Muscle layer of duodenum (tissue), 2 donors: Measurements from ENCODE around the gene HIP1.
A peak's percentile ranks its signal among the peaks of the same experiment; 100 is the strongest.
"Not testable (repeated sequence)": the region's sequence is repeated elsewhere in the genome, so short reads cannot be mapped to it uniquely, and the experiment has no call there.

ENCODE experiments used
- H3K27ac ChIP-seq: one replicate; pipeline ENCODE4 v1.7.0; 2013; ENCODE audit warnings: mild to moderate bottlenecking, low read length
- H3K27me3 ChIP-seq: one replicate; pipeline ENCODE4 v1.7.0; 2013; ENCODE audit warnings: low read depth, mild to moderate bottlenecking, control low read depth, low read length
- H3K36me3 ChIP-seq, 2 donors: one replicate each; pipeline ENCODE4 v1.7.0; 2013; ENCODE audit warnings: low read length in 2 of 2, control low read depth in 1 of 2, mild to moderate bottlenecking in 1 of 2; ENCODE audit not compliant: insufficient read depth in 2 of 2, control insufficient read depth in 1 of 2
- H3K4me1 ChIP-seq, 2 donors: one replicate each; pipeline ENCODE4 v1.7.0; 2013; ENCODE audit warnings: low read length in 2 of 2, mild to moderate bottlenecking in 2 of 2, control low read depth in 1 of 2, moderate library complexity in 1 of 2; ENCODE audit not compliant: insufficient read depth in 2 of 2, control insufficient read depth in 1 of 2
- H3K4me3 ChIP-seq, 2 donors: one replicate each; pipeline ENCODE4 v1.7.0; 2013; ENCODE audit warnings: low read length in 2 of 2, low read depth in 1 of 2, mild to moderate bottlenecking in 1 of 2
- H3K9me3 ChIP-seq, 2 donors: one replicate each; pipeline ENCODE4 v1.7.0; 2013; ENCODE audit warnings: low read length in 2 of 2, control low read depth in 1 of 2, mild to moderate bottlenecking in 1 of 2; ENCODE audit not compliant: control insufficient read depth in 1 of 2
- donor health status: healthy.

Gene HIP1

GRCh38 chr7:75762350-75762917, 23.7 kb upstream of the HIP1 start:
- Histone ChIP-seq H3K4me1 (no peaks in the 10 kb centered on the region), H3K9me3 (no peaks in the 10 kb centered on the region), H3K36me3 (no peaks in the 10 kb centered on the region), H3K4me3 (no peak overlapping the region), H3K27ac (no peak overlapping the region), H3K27me3 (no peaks in the 10 kb centered on the region)

GRCh38 chr7:75761801-75762200, 23.1 kb upstream of the HIP1 start:
- H3K9me3 ChIP-seq, H3K36me3 ChIP-seq, H3K4me1 ChIP-seq, H3K27ac ChIP-seq, H3K27me3 ChIP-seq, H3K4me3 ChIP-seq: not testable (repeated sequence)

- no peak overlapping the region for H3K27ac ChIP-seq
- H3K4me3 ChIP-seq, result no peak overlapping the region
- no peaks in the 10 kb centered on the region for H3K36me3 ChIP-seq
- no peaks in the 10 kb centered on the region for H3K9me3 ChIP-seq
- no peaks in the 10 kb centered on the region for H3K4me1 ChIP-seq
- no peaks in the 10 kb centered on the region for H3K27me3 ChIP-seq
Measured at GRCh38 chr7:75758491-75758890, 19.8 kb upstream of the HIP1 start.

GRCh38 chr7:75757860-75758259, 19.1 kb upstream of the HIP1 start:
- no peaks in the 10 kb centered on the region for H3K36me3 ChIP-seq
- H3K27me3 ChIP-seq, result no peaks in the 10 kb centered on the region
- H3K9me3 ChIP-seq, result no peaks in the 10 kb centered on the region
- H3K27ac ChIP-seq, result no peak overlapping the region
- no peaks in the 10 kb centered on the region for H3K4me1 ChIP-seq
- no peak overlapping the region for H3K4me3 ChIP-seq

- Histone ChIP-seq H3K9me3 (no peaks in the 10 kb centered on the region), H3K4me1 (no peaks in the 10 kb centered on the region), H3K36me3 (no peaks in the 10 kb centered on the region), H3K27ac (no peak overlapping the region), H3K27me3 (no peaks in the 10 kb centered on the region), H3K4me3 (no peak overlapping the region)
Measured at GRCh38 chr7:75756991-75757676, 18.4 kb upstream of the HIP1 start.

- no peak overlapping the region for H3K4me3 ChIP-seq
- no peak overlapping the region for H3K27ac ChIP-seq
- no peaks in the 10 kb centered on the region for H3K27me3 ChIP-seq
- no peaks in the 10 kb centered on the region for H3K36me3 ChIP-seq
- no peaks in the 10 kb centered on the region for H3K9me3 ChIP-seq
- no peaks in the 10 kb centered on the region for H3K4me1 ChIP-seq
Measured at GRCh38 chr7:75756206-75756990, 17.7 kb upstream of the HIP1 start.

- peaks cover 4 to 9% of the 10 kb centered on the region in 2 donors for H3K4me1 ChIP-seq
- H3K27ac ChIP-seq, result no peak overlapping the region
- H3K4me3 ChIP-seq, result no peak overlapping the region
- H3K36me3 ChIP-seq, result no peaks in the 10 kb centered on the region
- H3K27me3 ChIP-seq, result no peaks in the 10 kb centered on the region
- no peaks in the 10 kb centered on the region for H3K9me3 ChIP-seq
Measured at GRCh38 chr7:75743455-75743859, 4.7 kb upstream of the HIP1 start.

- Histone ChIP-seq H3K9me3 (no peaks in the 10 kb centered on the region), H3K36me3 (no peaks in the 10 kb centered on the region), H3K27me3 (no peaks in the 10 kb centered on the region), H3K4me1 (peaks cover 4 to 19% of the 10 kb centered on the region in 2 donors), H3K27ac (no peak overlapping the region), H3K4me3 (no peak overlapping the region)
Measured at GRCh38 chr7:75740846-75741497, 2.2 kb upstream of the HIP1 start.

GRCh38 chr7:75739796-75740672, 1.3 kb upstream of the HIP1 start:
- Histone ChIP-seq H3K27me3 (no peaks in the 10 kb centered on the region), H3K27ac (peak overlapping the region; percentile 80), H3K4me1 (peaks cover 4 to 20% of the 10 kb centered on the region in 2 donors), H3K4me3 (peak overlapping the region; percentile 86 to 97), H3K9me3 (no peaks in the 10 kb centered on the region), H3K36me3 (no peaks in the 10 kb centered on the region)

- no peaks in the 10 kb centered on the region for H3K27me3 ChIP-seq
- H3K4me1 ChIP-seq, result peaks cover 4 to 23% of the 10 kb centered on the region in 2 donors
- peak overlapping the region; percentile 94 to 97 for H3K4me3 ChIP-seq
- H3K36me3 ChIP-seq, result no peaks in the 10 kb centered on the region
- peak overlapping the region; percentile 80 for H3K27ac ChIP-seq
- H3K9me3 ChIP-seq, result no peaks in the 10 kb centered on the region
Measured at GRCh38 chr7:75738975-75739795, 444 bp upstream of the HIP1 start.
